HG03558 (cell line): ENCODE data around the gene ZNF385B.

ENCODE experiments used
- ATAC-seq: cut with Tn5 transposase; IDR thresholded peaks from one replicate; pipeline ENCODE4 v1.9.1; 2021; ENCODE audit warnings: moderate number of reproducible peaks; ENCODE audit not compliant: unreplicated experiment; ENCODE audit errors: extremely low read depth

ZNF385B gene

DNA sequence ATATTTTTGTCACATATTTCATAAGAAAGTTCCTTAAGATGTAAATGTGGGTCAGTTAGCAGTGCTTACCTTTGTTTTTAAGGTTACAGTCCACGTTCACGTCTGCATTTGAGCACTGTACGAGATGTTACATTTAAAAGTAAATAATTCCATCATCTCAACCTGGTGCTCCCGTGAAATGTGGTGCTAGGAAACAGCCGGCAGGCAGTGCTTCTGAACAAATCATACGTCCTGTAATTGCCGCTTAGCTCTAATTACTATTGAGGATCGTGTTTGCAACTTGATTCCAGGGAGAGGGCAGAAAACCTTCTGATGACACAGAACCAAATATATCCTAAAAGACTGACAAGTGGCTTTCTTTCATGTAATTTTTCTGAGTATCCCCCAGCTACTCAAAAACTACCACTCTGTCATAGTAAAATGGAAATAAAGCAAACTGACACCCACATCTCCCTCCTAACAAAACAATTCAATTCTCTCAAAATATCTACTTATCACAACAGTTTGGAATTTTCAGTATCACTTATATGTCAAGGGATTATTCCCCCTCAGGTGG lies 299.0 kb downstream of the ZNF385B start:
- no peak for ATAC-seq

DNA sequence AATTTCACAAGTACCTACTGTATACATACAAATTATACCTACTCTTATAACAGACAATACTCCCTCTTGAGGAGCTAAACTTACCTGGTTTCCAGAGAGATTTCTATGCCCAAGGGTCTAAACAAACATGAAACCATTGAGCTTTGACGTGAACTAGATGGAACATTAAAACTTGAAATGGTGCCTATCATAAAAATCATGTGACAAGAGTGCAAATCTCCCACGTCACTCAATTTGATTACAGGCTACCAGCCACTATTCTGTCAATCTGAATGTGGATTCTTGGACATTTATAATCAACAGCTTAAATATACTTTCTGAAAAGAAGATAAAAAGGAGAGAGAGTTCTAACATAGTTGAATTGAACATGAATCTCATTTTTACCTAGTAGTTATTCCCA lies 299.7 kb downstream of the ZNF385B start:
- ATAC-seq, result no peak

DNA sequence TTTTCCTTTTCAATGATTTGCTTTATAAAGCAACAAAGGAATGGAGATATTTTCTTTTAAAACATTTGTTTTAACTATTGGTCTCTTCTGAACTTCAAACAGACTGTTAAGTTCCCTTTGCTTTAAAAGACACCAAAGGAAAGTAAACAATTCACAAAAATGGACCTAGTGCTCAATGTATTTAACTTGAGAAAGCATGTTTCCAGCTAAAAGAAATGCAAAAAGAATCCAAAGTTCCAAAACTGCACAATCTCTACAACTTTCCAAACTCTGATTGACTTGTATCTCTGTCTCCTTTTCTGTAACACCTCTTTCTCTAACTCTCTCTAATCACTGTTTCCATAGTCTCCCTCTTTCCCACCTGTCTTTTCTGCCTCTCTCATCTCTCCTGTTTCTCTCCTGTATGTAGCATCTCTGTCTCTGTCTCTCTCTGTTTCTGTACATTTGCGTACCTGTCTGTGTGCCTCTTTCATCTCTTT lies 301.1 kb downstream of the ZNF385B start:
- no peak for ATAC-seq

DNA sequence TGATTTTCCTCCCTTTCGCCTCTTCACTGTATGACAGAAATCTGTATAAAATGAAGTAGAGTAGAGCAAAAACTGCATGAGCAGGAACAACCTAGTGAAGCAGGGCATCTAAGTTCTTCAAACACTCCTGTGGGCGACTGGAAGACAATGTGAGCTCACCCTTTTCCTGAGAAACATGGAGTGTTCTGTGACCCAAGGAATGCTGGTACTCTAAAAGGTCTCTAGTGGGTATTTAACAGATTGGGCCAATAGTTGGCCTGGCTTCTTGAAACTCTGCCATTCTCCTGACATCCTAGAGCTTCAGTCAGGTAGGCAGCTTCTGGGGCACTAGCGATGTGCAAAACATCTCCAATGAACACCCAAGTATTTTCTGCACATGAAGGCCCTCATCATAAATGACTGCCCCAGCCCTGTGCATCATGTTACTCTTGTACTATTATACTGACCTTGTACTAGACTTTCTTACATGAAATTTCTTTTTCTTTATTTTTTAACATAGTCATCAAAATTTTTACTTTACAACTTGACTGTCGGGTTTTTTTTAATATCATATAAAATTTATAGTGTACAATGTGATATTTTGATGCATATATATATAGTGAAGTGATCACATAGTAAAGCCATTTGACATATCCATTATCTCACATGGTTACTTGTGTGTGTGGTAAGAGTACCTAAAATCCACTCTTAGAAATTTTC lies 302.2 kb downstream of the ZNF385B start:
- ATAC-seq, result no peak

DNA sequence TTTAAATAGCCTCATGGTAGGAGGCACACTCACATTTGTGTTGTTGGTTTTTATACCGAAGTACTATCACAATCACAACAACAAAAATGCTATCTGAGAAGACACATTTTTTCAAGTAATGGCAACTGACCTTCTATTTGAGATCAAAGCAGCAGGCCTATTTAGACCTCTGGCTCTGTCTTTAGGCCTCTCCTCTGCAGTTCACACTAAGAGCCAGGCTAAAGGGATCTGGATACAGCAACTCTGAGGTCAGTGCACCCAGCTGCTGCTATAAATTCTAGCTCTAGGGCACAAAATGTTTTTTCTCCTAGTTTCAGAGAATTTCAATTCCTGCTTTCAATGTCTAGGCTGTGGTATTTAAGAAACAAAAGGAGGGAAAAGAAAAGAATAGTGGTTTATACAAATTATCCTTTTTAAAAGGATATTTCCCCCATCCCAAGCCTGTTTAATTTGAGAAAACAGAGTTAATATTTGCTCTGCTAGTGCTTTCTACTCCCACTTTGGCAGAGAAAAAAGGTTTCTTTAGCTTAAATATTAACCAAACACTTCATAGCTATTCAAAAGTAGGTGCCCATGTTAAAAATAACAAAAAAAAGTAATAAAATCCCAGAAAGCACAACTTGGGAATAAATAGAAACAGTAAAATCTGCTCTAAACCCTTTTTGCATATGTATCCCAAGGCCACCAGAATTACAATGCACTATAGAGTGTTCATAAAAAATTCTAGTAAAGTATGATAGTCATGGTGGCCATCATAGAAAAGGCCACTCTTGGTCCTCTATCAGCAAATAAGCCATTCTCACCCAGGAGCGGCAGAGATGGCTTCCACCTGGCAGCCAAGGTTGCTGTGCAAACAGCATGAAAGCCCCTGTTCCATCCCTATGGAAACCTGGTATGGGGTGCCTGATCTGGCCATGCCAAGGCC lies 303.1 kb downstream of the ZNF385B start:
- ATAC-seq, result no peak

DNA sequence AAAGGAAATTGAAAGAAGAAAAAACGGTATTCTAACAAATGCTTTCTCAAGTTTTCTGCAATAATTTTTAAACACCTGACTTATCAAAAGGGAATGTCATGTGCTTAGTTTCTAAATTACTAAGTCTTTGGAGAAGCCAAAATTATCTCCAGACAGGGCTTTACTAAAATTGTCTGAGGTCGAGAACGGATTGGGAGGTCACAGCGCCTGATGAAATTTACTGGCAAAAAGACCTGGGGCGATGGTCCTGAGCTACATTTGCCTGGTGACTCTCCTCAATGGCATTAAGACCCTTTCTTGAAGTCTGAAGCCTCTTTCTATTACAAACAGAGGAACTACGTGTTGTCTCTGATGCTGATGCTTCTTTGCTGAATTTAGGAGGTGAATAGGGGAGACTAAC lies 305.0 kb downstream of the ZNF385B start:
- ATAC-seq, result no peak

DNA sequence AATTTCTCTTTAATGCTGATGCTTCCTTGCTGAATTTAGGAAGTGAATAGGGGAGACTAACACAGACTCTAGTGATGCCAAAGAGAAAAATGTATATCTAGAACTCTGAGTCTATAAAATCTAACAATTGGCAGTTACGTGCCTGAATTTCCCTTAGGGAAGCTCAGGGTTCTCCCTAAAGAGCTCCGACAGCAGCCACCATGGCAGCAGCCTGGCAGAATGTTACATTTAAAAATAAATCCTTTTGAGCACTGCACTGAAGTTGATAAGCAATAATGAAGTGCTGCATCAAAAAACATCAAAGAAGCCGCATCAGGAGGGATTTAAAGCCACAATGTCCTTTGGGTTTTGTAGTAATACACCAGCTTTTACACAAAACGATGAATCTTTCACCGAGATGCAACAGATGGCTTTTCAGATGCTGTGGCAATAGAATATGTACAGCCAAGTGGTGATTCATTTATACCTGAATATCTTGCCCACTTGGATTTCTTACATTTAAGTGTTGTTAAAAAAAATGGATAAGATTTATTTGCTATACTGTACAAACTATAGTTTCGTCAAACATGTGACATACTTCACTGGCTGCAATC lies 305.6 kb downstream of the ZNF385B start:
- no peak for ATAC-seq

DNA sequence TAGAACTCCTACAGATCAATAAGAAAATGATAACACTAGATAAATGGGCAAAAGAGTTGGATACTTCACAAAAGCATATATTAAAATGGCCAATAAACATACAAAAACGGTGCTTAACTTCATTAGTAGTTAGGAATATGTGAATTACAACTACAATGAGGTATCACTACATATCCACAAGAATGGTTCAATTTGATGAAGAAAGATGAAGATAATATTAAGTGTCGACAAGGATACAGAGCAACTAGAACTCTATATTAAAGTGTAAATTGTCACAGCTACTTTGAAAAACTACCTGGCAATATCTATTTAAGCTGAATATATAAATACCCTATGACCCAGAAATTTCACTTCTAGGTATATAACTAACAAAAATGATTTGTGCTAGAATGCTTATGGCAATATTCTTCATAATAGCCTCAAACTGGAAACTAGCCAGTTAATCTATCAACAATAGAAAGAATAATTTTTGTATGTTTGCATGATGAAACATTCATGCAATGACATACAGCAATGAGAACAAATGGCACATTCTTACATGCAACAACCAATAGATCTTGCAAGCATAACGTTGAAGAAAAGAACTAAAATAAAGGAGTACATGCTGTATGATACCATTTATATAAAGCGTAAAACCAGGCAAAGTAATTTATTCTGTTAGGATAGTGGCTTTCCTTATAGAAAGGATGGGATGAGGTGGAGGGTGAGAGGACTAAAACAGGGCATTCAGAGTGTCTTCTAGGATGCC lies 306.6 kb downstream of the ZNF385B start:
- no peak for ATAC-seq

DNA sequence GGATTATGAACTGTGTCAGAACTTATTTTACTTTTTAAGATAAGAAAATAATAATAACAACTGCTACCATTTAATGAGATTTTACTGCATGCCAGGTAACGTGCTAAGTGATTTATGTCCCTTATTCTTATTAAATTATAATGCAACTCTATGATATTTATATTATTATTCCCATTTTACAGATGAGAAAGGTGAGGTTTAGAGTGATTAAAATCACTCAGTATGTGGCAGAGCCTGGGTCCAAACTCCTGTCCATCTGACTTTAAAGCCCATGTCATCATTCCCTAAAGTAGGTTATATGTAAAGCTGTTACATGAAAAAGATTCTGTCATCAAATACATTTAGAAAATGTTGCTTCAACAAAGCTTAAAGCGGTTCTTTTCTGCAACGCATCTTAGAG lies 308.0 kb downstream of the ZNF385B start:
- ATAC-seq, result no peak

DNA sequence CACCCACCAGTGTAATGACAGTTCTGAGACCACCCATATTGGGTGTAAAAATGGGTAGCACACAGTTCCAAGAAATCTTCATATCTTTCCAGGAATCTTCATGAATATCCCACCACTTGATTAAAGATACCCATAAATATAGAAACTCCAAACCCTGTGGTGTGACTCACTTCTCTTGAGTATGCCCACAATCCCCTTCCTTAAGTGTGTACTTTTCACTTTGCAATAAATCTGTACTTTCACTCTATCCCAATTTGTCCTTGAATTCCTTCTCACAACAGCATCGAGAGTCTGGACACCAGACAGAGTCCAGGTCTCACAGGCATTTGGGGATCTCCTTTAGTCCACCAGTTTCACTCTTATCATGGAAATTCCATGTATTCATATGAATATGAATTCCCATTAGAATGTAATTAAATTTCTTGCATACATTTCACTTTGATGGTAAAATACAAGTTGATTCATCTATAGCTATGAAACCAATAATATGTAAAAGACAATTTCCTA lies 309.8 kb downstream of the ZNF385B start:
- ATAC-seq, result no peak

DNA sequence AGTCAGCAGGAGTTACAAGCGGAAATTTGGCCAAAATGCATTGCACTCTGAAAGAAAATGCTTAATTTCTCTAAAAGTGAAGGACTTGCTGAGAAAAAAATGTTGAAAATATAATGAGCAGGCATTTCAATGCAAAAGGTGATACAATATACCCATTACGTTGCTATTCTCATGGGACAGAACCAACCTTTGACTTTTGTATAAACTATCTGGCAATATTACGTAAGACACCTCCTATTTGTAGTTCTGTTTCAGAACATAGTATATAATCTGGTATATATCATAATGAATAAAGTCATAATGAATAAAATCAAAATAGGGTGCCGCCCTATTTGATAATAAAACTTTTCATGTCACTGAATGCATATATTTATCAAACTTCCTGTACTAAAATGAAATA lies 310.6 kb downstream of the ZNF385B start:
- no peak for ATAC-seq

DNA sequence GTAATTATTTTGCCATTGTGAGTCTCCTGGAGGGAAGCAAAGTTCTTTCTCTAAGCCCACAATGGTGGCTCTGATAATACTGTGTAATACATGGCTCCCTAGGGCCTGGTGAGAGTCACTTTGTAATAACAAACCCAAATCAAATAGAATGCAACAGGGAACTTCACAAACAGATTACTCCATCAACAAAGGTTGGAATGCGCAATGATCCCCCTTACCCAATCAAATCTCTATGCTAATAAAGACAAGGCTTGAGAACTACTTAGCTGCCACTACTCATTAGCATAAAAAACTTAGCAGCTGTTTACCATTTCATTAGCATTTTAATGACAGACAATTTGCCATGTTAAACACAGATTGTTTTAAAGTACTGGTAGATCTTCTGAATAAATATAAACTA lies 311.2 kb downstream of the ZNF385B start:
- ATAC-seq, result no peak

DNA sequence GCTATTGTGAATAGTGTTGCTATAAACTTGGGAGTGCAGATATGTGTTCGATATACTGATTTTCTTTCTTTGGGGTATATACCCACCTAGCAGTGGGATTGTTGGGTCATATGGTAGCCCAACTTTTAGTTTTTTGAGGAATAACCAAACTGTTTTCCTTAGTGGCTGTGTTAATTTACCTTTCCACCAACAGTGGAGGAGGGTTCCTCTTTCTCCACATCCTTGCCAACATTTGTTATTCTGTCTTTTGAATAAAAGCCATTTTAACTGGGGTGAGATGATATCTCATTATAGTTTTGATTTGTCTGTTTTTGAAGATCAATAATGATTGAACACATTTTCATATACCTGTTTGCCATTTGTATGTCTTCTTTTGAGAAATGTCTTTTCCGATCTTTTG lies 314.8 kb downstream of the ZNF385B start:
- ATAC-seq, result no peak

DNA sequence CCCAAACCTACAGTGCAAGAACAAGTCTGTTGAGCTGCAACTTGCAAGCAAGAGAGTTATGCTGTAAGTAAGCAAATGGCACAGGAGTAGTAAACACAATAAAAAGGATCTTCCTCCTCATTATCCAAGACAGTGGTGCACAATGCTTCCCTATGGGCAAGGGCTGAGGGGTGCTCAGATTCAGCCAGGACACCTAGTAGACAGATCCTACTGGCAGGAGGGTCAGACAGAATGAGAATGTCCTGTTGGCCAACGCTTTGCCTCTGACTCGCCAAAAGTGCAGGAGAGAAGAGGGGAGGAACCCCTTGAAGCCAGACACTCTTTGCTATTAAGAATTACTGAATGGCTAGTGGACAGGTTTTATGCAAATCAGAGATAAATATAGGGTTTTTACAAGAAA lies 316.4 kb downstream of the ZNF385B start:
- no peak for ATAC-seq

DNA sequence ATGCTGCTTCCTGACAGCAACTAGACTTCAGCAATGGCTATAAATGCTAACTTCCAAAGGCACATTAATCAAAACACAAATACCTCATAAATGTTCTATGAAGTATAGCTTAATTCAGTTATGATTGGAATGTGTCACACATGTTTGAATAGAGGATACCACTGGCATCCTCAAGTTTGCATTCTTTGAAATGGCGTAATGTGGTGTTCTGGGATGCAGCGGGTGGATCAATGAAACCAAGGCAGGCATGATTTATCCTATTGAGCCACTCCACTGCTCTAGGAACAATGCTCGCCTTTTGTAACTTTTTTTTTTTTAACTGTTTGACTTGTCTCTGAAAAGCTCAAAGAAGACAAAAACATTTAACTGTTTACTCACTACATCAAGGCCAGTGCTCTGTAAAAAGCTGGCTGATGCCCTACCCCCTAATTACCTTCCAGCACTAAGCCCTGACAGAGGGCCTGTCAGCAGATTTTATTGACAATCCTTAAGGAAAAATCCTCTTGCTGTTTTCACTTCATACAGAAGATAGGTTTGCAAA lies 318.0 kb downstream of the ZNF385B start:
- ATAC-seq, result no peak

DNA sequence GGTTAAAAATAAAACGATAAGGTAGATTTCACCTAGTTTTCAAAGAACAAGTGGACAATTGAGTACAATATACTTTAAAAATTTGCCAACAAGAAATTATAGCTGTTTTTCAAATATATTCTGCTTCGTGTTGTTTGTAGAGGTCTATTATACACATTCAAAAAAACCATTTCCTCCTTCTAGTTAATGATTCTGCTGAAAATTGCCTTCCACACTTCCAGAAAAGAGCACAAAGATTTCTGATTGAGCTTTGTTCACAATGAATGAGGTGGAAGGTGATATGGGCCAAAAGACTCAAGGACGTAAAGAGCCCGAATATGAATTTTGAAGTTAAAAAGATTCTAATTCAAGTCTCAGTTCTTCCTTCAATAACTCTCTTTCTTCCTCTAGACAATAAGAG lies 319.8 kb downstream of the ZNF385B start:
- ATAC-seq, result no peak

DNA sequence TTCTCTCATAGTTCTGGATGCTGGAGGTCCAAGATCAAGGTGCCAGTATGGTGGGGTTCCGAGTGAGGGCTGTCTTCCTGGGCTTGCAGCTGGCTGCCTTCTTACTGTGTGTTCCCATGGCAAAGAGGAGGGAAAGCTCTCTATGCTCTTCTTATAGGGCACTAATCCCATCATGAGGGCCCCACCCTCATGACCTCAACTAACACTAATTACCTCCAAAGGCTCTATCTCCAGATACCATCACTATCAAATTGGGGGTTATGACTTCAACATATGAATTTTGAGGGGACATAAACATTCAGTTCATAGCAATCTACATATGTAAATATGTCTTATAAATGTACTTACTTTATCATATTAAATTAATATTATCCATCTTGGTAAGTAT lies 322.3 kb downstream of the ZNF385B start:
- no peak for ATAC-seq

DNA sequence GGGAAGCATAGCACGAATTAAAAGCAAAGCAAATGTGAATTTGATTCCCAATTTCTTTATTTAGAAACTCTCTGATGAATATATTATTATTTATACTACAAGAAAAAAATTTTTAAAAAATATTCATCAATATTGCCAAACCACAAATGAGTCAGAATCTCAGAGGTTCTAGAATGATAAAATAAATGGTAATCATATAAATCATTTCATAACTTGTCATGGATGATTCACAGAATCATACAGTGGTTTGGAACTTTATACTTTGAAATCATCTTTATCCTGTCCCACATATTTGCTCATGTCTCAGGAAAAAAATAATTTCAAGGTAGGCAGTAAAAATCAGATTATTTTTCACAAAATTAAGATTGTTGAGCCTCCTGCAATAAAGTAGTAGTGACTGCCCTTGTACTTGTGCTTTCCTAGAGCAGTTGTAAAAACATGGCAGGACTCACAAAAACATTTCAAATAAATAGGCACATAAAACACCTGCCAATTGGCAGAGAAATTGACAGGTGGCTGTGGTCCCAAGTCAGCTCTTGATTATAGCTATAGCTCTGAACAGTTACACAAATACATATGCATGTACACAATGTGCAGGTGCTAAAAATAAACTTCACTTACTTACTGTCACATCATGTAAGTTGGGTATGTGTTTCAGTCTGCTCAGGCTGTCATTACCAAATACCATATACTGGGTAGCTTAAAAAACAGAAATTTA lies 322.8 kb downstream of the ZNF385B start:
- ATAC-seq, result no peak

DNA sequence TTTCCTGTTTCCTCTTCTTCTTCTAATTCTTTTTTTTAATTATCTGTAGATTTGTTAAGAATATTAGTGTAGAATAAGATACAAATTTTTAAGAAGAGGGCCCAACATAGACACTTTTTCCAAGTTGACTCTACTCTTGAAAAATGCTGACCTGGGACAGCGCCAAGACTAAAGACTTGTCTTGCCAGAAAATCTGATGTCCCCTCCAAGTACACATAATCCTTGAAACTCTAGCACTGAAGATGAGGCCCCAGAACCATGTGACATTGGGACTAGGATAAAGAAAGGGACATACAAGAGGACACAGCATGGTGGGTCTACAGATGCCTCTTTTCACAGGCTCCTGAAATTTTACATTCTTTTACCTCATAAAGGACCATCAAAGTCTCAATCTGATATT lies 325.2 kb downstream of the ZNF385B start:
- no peak for ATAC-seq
